GM19468 (cell line): Measurements from ENCODE around the gene PPME1.

Experiments
- ATAC-seq: cut with Tn5 transposase; IDR thresholded peaks from one replicate; pipeline ENCODE4 v1.9.1; 2021; ENCODE audit warnings: mild to moderate bottlenecking, moderate library complexity, moderate number of reproducible peaks; ENCODE audit not compliant: unreplicated experiment; ENCODE audit errors: extremely low read depth

Gene PPME1

DNA sequence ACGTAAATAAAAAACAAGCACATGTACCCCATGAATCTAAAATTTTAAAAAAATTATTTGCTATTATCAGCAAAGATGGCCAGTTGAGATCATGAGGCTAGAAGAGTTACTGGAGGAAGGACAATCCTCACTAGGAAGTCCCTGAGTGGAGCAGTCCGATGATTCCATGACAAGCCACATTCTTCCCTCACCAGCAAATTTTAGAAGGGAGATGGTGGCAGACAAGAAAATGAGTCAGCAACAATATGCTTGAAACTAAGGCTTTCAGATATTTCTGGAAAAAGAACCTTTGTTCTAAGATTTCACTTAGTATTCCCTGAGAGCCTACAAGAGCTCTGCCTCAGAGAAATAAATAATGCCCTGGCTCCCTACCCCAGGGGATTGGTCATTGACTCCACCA, 105.5 kb downstream of the PPME1 start:
- ATAC-seq: no peak

DNA sequence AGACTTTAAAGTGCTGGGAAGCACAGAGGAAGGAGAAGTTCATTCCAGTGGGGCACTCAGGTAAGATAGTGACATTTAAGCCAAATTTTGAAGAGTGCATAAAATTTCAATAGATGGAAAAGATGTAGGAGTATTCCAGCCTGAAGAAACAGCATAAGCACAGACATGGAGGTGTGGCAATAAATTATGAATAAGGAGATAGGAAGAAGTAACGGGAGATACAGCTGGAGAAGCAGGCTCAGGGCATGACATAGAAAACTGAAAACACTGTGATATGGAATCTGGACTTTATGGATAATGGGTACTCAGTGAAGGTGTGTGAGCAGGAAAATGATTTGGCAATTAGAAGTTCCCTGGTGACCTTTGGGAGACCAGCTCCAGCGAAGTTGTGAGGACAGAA, 107.0 kb downstream of the PPME1 start:
- ATAC-seq: no peak

DNA sequence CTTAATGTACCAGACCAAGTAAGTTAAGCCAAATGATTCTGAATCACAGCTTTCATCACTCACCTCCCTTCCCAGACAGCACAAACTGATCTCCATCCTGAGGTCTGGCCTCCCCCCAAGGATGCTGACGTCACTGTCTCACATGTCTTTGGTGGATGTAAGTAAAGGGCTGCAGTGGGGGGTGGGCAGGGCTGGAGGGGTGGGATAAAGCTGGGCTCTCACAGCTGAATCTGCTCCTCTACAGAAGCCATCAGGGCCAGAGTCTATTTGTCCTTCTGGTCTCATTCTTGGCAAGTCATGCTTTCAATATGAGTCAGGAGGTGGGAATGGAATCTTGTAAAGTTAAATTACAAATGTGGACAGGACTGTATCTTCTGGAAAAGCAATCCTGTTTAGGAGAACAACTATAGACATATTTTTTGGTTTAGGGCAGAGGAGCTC, 107.7 kb downstream of the PPME1 start:
- no peak for ATAC-seq

- ATAC-seq: no peak
Measured at GRCh38 chr11:74279256-74279655, 108.2 kb downstream of the PPME1 start.

GRCh38 chr11:74280494-74280893, 109.4 kb downstream of the PPME1 start:
- ATAC-seq: no peak

- ATAC-seq: no peak
Measured at GRCh38 chr11:74282421-74282820, 111.3 kb downstream of the PPME1 start.

DNA sequence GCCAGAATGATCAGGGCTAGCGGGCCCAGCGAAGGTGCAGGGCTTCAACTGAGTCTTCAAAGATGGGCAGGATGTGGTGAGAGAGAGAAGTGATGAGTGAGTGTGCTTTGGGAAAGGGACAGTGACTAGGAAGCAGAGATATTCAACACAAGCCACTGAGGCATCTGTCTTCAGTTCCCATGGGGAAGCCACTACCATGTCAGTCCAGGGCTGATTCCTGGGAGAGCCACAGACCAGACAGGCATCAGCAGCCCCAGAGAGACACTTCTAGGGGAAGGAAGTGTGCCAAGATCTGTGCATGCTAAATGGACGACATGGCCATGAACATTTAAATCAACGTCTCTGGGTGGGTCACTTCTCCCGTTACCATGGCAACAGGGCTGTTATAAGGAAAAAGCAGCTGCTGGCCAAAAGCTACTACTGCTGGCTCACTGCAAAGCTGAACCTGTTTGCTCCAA, 111.9 kb downstream of the PPME1 start:
- ATAC-seq: no peak

DNA sequence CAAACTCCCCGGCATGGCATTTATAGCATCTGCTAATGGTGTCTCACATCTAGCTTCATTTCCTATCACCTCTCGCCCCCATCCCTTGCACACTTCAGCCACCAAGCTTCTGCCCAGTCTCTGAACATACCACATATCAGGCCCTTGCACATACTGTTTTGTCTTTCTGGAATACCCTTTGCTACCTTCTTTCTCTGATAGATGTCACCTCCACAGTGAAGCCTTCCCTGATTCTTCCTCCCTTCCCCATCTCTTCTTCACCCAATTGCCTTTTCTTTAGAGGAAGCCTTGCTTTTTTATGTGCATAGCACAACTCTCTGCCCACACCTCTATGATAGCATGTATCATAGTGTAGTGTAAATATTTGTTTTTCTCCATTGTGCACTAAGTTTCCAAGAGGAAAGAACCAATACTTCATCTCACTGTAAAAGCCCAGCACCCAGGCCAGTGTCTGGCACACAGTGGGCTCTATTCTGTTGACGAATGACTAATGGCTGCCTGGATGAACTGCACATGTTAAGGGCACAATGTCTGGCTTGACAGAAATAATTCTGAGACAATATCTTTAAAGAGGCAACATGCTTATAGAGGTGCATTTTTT, 112.6 kb downstream of the PPME1 start:
- ATAC-seq: no peak

GRCh38 chr11:74284466-74284865, 113.4 kb downstream of the PPME1 start:
- no peak for ATAC-seq

- ATAC-seq: no peak
Measured at GRCh38 chr11:74288161-74288560, 117.1 kb downstream of the PPME1 start.

GRCh38 chr11:74288911-74289310, 117.8 kb downstream of the PPME1 start:
- no peak for ATAC-seq

- no peak for ATAC-seq
Measured at GRCh38 chr11:74297484-74297883, 126.4 kb downstream of the PPME1 start.

GRCh38 chr11:74299015-74299414, 127.9 kb downstream of the PPME1 start:
- no peak for ATAC-seq
